DND-41 (cell line): ENCODE results near the gene LRRC53.

Experiments used
- ATAC-seq: fragments of 200-7000 bp; cut with Tn5 transposase; 3 replicates; pipeline ENCODE4 v1.9.1; 2021; ENCODE audit warnings: low read depth; ENCODE audit not compliant: insufficient read depth
- DNase-seq: peaks from one replicate; pipeline ENCODE4 v3.0.0-alpha.2; 2020
- H2AFZ ChIP-seq: 2 replicates; pipeline ENCODE4 v1.6.0; 2012; ENCODE audit warnings: low read depth, low read length
- H3K27ac ChIP-seq: 2 replicates; pipeline ENCODE4 v1.5.1; 2012; ENCODE audit warnings: low read length, inconsistent platforms
- H3K27me3 ChIP-seq: fragments of 200-600 bp; sonication (generic); 2 replicates; pipeline ENCODE4 v1.6.0; 2012; ENCODE audit warnings: low read length, mild to moderate bottlenecking, inconsistent platforms; ENCODE audit not compliant: insufficient read depth, poor library complexity
- H3K36me3 ChIP-seq: 2 replicates; pipeline ENCODE4 v1.5.1; 2012; ENCODE audit warnings: low read length, inconsistent platforms; ENCODE audit not compliant: insufficient read depth
- H3K4me1 ChIP-seq: 2 replicates; pipeline ENCODE4 v1.5.1; 2012; ENCODE audit warnings: mild to moderate bottlenecking, low read length; ENCODE audit not compliant: insufficient read depth
- H3K4me2 ChIP-seq: 2 replicates; pipeline ENCODE4 v1.6.0; 2012; ENCODE audit warnings: mild to moderate bottlenecking, moderate library complexity, low read length, inconsistent platforms; ENCODE audit not compliant: insufficient read depth
- H3K4me3 ChIP-seq, 2 experiments: fragments of 200-600 bp in 1 of 2; shearing (Covaris generic) in 1 of 2; 2 replicates each; pipeline ENCODE4 v1.5.1; 2012 to 2016; ENCODE audit warnings: inconsistent platforms in 2 of 2, low read length in 2 of 2, mild to moderate bottlenecking in 2 of 2, low read depth in 1 of 2, moderate library complexity in 1 of 2
- H3K79me2 ChIP-seq: 2 replicates; pipeline ENCODE4 v1.6.0; 2012; ENCODE audit warnings: low read length, inconsistent platforms; ENCODE audit not compliant: insufficient read depth
- H3K9ac ChIP-seq: 2 replicates; pipeline ENCODE4 v1.6.0; 2012; ENCODE audit warnings: low read depth, mild to moderate bottlenecking, inconsistent platforms, low read length, moderate library complexity
- H3K9me3 ChIP-seq: 2 replicates; pipeline ENCODE4 v1.5.1; 2012; ENCODE audit warnings: low read length, moderate library complexity, mild to moderate bottlenecking, inconsistent platforms; ENCODE audit not compliant: insufficient read depth, severe bottlenecking
- H4K20me1 ChIP-seq: 2 replicates; pipeline ENCODE4 v1.6.0; 2012; ENCODE audit warnings: low read length; ENCODE audit not compliant: insufficient read depth
- CTCF ChIP-seq: IDR thresholded peaks from 2 replicates; pipeline ENCODE4 v1.5.1; 2012; ENCODE audit warnings: borderline replicate concordance, low read length, moderate library complexity, mild to moderate bottlenecking; ENCODE audit not compliant: poor library complexity, severe bottlenecking; ENCODE audit errors: extremely low read depth
- EZH2 ChIP-seq: IDR thresholded peaks from 3 replicates; pipeline ENCODE4 v1.6.1; 2012; ENCODE audit warnings: borderline replicate concordance, low read depth, mild to moderate bottlenecking, moderate library complexity, low read length, inconsistent platforms; ENCODE audit not compliant: severe bottlenecking

LRRC53 gene

GRCh38 chr1:74517599-74518051 is 5.2 kb upstream of the LRRC53 start:
- H3K36me3 ChIP-seq: no peaks in the 10 kb centered on the region
- no peaks in the 10 kb centered on the region for H3K9me3 ChIP-seq
- H3K4me3 ChIP-seq: no peak overlapping the region
- ATAC-seq: no peak
- no peak overlapping the region for H3K4me2 ChIP-seq
- DNase-seq: no peak
- no peaks in the 10 kb centered on the region for H3K27me3 ChIP-seq
- H3K9ac ChIP-seq: no peak overlapping the region
- no peak overlapping the region for H2AFZ ChIP-seq
- TF ChIP-seq EZH2 (no peak), CTCF (no peak)
- H4K20me1 ChIP-seq: no peaks in the 10 kb centered on the region
- no peaks in the 10 kb centered on the region for H3K79me2 ChIP-seq
- no peak overlapping the region for H3K27ac ChIP-seq
- H3K4me1 ChIP-seq: no peaks in the 10 kb centered on the region

GRCh38 chr1:74513411-74514300 is 1.2 kb upstream of the LRRC53 start:
- Histone ChIP-seq H3K4me2 (no peak overlapping the region), H3K27me3 (no peaks in the 10 kb centered on the region), H3K9me3 (no peaks in the 10 kb centered on the region), H3K36me3 (no peaks in the 10 kb centered on the region), H3K79me2 (no peaks in the 10 kb centered on the region), H3K9ac (no peak overlapping the region), H3K27ac (no peak overlapping the region), H4K20me1 (no peaks in the 10 kb centered on the region), H3K4me3 (no peak overlapping the region), H3K4me1 (no peaks in the 10 kb centered on the region), H2AFZ (no peak overlapping the region)
- no peak for TF ChIP-seq EZH2
- no peak for TF ChIP-seq CTCF
- no peak for ATAC-seq
- no peak for DNase-seq

GRCh38 chr1:74508449-74508848 is 4.0 kb downstream of the LRRC53 start:
- ATAC-seq (no peak), DNase-seq (no peak)
- Histone ChIP-seq H2AFZ (no peak overlapping the region), H3K27ac (no peak overlapping the region), H3K4me1 (no peaks in the 10 kb centered on the region), H3K36me3 (no peaks in the 10 kb centered on the region), H3K9me3 (no peaks in the 10 kb centered on the region), H3K79me2 (no peaks in the 10 kb centered on the region), H3K4me2 (no peak overlapping the region), H3K4me3 (no peak overlapping the region), H3K27me3 (no peaks in the 10 kb centered on the region), H4K20me1 (no peaks in the 10 kb centered on the region), H3K9ac (no peak overlapping the region)
- TF ChIP-seq EZH2: no peak
- no peak for TF ChIP-seq CTCF
